AG20443 (cell line): ENCODE data around the gene NRAP.

Experiments used
- DNase-seq: peaks from one replicate; pipeline ENCODE4 v3.0.0; 2012; ENCODE audit warnings: low spot score, mixed read lengths

The NRAP gene

GRCh38 chr10:113641702-113642101, 22.1 kb downstream of the NRAP start:
- no peak for DNase-seq

- DNase-seq = no peak
Measured at GRCh38 chr10:113639966-113640365, 23.9 kb downstream of the NRAP start.

- DNase-seq = no peak
Measured at GRCh38 chr10:113631684-113632367, 32.0 kb downstream of the NRAP start.

- DNase-seq = no peak
Measured at GRCh38 chr10:113630929-113631533, 32.8 kb downstream of the NRAP start.

GRCh38 chr10:113628607-113629153, 35.2 kb downstream of the NRAP start:
- no peak for DNase-seq

GRCh38 chr10:113627836-113628235, 36.0 kb downstream of the NRAP start:
- DNase-seq = no peak

GRCh38 chr10:113626809-113627355, 37.0 kb downstream of the NRAP start:
- peak; percentile 58 for DNase-seq

DNA sequence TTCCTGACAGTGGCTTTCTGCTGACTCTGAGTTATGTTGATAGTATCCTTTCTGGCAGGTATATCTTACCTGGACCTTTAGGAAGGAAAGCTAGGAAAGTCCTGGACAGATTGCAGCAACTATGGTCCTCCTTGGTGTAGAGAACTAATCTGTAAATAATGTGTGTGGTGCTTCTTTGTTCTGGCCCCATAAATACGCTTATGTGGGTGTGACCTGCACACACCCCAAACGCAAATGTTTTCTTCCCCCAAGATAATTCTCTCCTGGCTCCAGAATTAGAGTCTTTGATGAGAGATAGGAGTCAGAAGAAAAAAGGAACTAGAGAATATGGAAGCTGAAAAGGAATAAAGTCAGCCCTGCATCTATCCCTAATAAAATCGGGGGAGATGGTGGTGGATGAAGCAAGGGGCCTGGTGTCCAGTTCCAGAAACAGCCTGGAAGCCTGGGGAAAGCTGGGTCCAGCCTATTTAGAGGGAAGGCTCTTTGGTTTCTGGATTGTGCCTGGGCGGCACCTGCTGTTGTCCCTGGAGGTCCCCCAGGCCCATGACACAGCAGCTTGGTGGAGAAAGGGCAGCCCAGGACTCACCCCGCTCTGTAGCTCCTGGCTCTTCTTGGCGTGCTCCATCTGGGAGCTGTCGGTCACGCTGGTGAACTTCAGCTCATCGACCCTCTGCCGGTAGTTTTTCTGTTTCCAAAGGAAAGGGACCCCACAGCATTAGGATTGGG, 38.2 kb downstream of the NRAP start:
- DNase-seq = no peak

- DNase-seq = no peak
Measured at GRCh38 chr10:113622831-113623230, 41.0 kb downstream of the NRAP start.

DNA sequence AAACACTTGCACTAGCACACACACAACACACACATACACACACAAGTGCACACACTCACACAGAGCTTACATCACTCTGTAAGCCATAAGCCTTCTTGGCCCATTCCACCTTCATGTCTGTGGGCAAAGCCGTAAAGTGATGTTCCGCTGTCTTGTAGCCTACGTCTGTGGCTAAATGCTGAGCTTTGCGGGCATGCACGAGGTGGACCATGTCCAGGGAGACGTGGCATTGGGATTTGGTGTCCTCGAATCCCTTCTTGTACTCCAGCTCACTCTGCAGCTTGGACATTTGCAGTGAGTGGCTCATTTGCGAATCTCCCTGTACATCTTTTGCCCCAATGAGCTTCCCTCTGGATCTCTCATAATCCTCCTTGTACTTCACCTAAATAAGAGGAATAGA, 42.0 kb downstream of the NRAP start:
- no peak for DNase-seq

DNA sequence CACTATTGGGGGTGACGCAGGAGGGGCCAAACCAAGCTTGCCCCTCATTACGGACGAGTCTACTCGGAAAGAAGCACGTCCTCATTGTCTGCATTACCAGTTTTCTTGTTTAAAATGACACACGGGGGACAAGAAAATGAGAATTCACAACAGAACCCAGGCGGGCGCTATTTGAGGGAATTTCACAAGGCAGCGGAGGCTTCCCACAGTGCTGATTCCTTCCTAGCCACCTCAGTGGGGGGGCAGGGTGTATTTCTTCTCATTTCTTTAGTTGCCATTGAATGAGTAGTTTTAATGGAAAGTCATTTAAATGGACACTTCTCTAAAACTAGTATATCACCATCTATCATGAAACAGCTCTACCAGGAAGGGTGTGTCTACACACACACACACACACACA, 42.9 kb downstream of the NRAP start:
- no peak for DNase-seq

DNA sequence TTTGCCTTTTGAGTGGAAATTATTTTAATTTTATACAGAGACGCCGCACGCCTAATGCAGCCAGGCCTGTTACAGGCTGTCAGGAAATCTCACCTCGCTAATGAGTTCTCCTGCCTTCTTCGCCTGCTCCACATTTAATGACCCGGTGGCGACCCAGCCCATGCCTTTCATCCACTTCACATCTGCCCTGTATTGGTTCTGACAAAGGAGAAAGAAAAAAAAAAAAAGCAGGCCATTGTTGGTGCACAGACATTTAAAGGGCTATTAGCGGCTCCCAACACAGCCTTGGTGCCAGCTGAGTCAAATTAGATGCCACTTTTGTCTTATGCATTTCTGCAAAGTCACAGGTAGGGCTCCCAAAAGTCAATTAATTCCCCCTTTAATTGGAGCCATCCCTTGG, 43.3 kb downstream of the NRAP start:
- DNase-seq = no peak

DNA sequence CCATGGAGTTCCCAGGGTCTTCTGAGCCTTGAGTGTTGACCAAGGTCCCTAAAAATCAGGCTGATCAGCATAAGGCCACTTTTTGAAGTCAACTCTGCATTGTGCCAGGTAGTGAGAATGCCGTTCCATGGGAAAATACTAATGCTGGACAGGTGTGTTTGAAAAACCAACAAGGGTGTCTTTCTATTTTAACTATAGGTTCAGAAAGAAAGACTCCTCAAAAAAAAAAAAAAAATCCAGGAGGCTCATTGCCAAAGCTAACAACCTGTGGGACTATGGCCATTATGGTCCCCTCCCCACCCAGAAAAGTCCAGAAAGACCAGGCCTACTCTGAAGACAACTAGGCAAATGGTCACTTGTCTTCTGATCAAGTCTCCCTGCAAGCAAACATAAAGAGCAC, 44.4 kb downstream of the NRAP start:
- DNase-seq = no peak

DNA sequence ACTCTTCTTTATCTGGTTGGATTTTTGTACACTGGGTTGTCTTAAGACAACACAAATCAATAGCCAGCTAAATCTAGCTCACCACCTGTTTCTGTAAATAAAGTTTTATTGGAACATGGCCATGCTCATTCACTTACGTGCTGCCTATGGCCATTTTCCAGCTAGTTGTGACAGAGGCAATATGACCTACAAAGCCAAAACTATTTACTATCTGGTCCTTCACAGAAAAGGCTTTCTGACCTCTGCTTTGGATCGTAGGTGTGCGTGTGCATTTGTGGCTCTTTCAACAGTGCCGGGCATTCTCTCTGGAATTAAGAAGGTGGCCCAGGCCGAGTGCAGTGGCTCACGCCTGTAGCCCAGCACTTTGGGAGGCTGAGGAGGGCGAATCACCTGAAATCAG, 45.5 kb downstream of the NRAP start:
- DNase-seq = no peak

- no peak for DNase-seq
Measured at GRCh38 chr10:113617086-113617485, 46.8 kb downstream of the NRAP start.

GRCh38 chr10:113616244-113617074, 47.4 kb downstream of the NRAP start:
- peak; percentile 45 for DNase-seq

DNA sequence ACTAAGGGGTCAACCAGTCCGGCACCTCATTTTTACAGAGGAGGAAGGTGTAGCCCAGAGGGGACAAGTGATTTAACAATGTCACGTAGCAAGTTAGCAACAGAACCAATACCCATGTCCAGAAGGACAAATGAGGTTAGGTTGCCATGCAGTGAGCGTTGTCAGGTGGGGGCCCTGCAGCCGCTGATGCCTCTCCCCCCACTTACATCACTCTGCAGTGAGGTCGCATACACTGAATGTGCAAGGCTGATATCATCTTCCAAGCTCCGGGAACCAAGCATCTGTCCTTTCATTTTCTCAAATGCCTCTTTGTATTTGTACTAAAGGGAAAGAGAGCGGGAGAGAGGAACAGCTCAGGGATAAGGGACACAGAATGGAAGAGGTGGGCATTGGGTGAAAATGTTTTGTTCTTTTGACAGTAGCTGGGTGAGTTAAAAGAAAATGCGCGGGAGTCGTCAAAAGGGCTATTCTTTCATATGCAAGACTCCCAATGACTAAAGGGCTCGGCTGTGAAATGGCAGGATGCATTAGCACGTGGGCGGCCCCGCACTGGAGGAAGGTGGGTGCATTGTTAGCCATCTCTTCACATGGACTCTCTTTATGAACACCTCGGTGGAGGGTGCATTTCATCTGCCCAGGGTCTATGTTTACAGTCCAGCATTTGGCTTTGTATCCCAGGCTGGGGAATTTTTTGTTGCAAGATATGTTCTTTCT, 49.7 kb downstream of the NRAP start:
- DNase-seq = no peak

GRCh38 chr10:113613427-113613826, 50.4 kb downstream of the NRAP start:
- no peak for DNase-seq

DNA sequence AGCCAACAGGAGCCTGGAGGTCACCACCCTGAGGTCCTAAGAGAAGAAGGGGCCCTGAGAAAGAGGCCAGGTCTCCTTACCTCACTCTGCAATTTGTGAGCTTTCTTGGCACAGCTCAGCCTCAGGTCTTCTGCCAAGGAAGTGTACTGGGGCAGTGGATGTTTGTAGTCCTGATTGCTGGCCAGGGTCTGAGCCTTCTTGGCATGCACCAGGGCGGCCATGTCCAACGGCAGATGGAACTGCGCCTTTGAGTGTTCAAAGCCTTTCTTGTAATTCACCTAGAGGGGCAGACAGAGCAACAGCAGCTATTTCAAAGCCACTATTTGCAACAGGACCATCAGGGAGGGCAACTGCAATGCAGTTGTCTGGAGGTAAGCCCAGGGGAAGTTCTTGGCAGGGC, 51.7 kb downstream of the NRAP start:
- no peak for DNase-seq

- DNase-seq = no peak
Measured at GRCh38 chr10:113610631-113611601, 52.9 kb downstream of the NRAP start.
